Fibroblast of villous mesenchyme (primary cell): ENCODE results near the gene ASPRV1. TPM values are rescaled to one million over a fixed set of nuclear protein-coding genes. Genes with fewer than 3 reads are reported as not detected.
A peak's percentile ranks its signal among the peaks of the same experiment; 100 is the strongest.

Experiments used
- DNase-seq: peaks from one replicate; pipeline ENCODE4 v3.0.0-alpha.2; 2010; ENCODE audit warnings: low read depth
- H3K4me3 ChIP-seq: 2 replicates; pipeline ENCODE4 v1.5.1; 2011; ENCODE audit warnings: low read depth, mild to moderate bottlenecking, low read length
- total RNA-seq: library from RNA; depleted of rRNA; stranded (reverse); fragments of >200 nt; gene quantifications from 2 replicates; pipeline ENCODE4 v1.2.3, GENCODE V29; 2012
- TF ChIP-seq, protein P1 (sequence below): IDR thresholded peaks from 2 replicates; pipeline ENCODE4 v1.5.1; 2012; ENCODE audit warnings: low read depth, mild to moderate bottlenecking, low read length; ENCODE audit not compliant: insufficient read depth

ASPRV1 gene
- total RNA-seq, 1 donor = 0.43 TPM

GRCh38 chr2:69979902-69980807 is 18.7 kb upstream of the ASPRV1 start:
- H3K4me3 ChIP-seq = no peak overlapping the region
- TF ChIP-seq, protein P1, sequence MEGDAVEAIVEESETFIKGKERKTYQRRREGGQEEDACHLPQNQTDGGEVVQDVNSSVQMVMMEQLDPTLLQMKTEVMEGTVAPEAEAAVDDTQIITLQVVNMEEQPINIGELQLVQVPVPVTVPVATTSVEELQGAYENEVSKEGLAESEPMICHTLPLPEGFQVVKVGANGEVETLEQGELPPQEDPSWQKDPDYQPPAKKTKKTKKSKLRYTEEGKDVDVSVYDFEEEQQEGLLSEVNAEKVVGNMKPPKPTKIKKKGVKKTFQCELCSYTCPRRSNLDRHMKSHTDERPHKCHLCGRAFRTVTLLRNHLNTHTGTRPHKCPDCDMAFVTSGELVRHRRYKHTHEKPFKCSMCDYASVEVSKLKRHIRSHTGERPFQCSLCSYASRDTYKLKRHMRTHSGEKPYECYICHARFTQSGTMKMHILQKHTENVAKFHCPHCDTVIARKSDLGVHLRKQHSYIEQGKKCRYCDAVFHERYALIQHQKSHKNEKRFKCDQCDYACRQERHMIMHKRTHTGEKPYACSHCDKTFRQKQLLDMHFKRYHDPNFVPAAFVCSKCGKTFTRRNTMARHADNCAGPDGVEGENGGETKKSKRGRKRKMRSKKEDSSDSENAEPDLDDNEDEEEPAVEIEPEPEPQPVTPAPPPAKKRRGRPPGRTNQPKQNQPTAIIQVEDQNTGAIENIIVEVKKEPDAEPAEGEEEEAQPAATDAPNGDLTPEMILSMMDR = no peak
- DNase-seq = peak; percentile 59

DNA sequence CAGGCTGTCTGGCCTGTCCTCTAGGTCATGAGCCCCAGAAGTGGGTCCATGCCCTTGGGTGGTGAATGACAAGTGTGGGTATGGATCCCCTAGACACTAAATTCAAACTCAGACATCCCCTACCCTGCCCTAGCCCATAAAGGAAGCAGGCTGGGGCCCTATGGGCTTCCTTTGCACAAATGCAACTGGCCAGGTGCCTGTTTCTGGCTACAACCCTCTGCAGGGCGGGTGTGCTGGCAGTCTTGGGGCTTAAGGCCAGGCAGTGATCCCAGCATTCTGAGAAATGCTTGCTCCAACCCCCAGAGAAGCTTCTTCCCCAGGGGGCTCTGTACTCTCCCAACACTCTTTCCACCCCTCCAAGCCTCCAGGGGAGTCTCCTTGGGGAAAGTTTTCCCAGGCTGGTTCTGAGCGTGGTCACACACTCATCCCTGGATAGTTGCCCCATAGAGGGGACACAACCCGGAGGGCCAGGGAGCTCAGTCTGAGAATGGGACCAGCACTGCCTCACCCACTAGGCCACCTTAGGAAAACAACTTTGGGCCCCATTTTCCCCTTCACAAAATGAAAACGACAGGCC is 16.6 kb upstream of the ASPRV1 start:
- H3K4me3 ChIP-seq = no peak overlapping the region
- no peak for DNase-seq
- TF ChIP-seq, protein P1 = no peak

DNA sequence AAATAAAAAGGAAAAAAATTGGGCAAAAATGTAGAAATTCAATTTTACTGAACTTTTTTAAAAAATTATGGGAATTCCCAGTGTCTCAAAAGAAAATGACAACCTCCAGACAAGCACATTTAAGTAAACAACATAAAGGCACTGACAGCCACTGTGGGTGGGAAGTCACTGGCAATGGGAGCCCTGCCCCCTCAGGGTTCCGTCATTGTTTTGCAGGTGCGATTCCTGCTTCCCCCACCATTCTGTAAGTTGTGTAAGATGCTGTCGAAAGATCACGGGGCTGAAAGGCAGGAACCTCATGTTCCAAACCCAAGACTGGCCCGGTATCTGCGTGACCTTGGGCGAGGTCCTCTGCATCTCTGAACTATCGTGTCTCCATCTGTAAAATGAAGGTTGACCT is 15.8 kb upstream of the ASPRV1 start:
- H3K4me3 ChIP-seq = no peak overlapping the region
- no peak for DNase-seq
- TF ChIP-seq, protein P1 = no peak

GRCh38 chr2:69975853-69976462 is 14.5 kb upstream of the ASPRV1 start:
- no peak for DNase-seq
- no peak overlapping the region for H3K4me3 ChIP-seq
- TF ChIP-seq, protein P1 = no peak

DNA sequence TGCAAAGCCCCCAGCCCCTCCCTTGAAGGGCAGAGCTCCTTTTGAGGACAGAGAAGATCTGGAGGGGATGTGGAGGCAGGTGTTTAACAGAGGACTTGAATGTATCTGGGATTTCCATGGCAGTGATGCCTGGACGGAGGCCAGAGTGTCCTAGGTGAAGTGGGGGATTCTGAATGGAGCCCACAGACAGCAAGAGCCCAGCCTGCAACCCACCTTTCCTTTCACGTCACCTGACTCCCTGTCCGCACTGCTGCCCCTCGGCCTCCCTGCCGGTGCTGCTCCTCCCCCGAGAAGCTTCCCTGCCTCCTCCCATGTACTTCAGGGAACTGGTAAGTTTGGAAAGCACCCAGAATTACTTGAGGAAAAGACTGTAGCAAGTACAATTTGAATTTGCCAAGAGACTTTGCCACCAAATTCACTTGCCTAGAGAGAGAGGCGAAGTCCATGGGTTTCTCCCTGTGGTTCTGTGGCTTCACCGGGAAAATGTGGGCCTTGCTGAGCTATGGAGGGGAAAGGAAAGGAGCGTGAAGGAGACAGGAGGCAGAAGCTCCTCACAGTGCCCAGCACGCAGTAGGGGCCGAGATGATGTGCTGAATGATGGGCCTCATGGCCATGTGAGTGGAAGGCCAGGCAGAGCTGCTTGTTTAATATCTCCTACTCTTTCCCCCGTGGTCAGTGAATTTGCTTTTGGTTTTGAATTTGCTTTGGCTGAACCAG is 13.9 kb upstream of the ASPRV1 start:
- TF ChIP-seq, protein P1 = no peak
- no peak for DNase-seq
- no peak overlapping the region for H3K4me3 ChIP-seq

GRCh38 chr2:69973335-69973735 is 11.9 kb upstream of the ASPRV1 start:
- TF ChIP-seq, protein P1 = no peak
- H3K4me3 ChIP-seq = no peak overlapping the region
- peak; percentile 70 for DNase-seq
